Liver (tissue), 3 donors: ENCODE results near the gene CCNYL1.

ENCODE experiments used
- ATF3 ChIP-seq: IDR thresholded peaks from 2 replicates; pipeline ENCODE4 v1.6.1; 2016; ENCODE audit warnings: antibody characterized with exemption
- CTCF ChIP-seq: fragments of 150-350 bp; IDR thresholded peaks from 2 replicates; pipeline ENCODE4 v1.5.1; 2017; ENCODE audit warnings: improper control_type of control experiment, low read depth, low read length; ENCODE audit not compliant: missing input control
- FOXA1 ChIP-seq: IDR thresholded peaks from 2 replicates; pipeline ENCODE4 v1.6.1; 2016; ENCODE audit warnings: antibody characterized with exemption
- donor health status: healthy.
- donor health status: healthy.

GRCh38 chr2:207783514-207783913 lies 72.1 kb downstream of the CCNYL1 start:
- TF ChIP-seq ATF3 = no peak
- no peak for TF ChIP-seq CTCF
- no peak for TF ChIP-seq FOXA1
